Activated T-cell treated with anti-CD3 and anti-CD28 coated beads for 24 hours (primary cell): ENCODE data around the gene WDFY4.

Experiments used
- DNase-seq: peaks from one replicate; pipeline ENCODE4 v3.0.0-alpha.2; 2020; ENCODE audit warnings: low read depth

The WDFY4 gene

DNA sequence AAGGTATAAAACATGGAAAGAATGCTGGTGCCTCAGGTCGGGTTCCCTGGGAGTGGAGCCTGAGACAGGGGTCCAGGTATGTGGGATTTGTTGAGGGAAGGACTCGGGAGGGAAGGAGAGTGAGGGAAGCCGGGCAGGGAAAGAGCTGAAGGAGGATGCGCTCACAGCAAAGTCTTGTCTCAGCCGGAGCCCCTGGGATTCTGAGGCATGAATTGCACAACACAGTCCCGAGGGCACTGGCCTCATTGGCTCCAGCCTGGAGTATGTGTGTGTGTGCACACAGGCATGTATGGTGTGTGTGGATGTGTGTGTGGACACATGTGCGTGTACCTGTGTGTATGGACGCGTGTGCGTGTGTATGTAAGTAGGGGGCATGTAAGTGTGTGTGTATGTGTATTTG, 87.4 kb downstream of the WDFY4 start:
- no peak for DNase-seq

DNA sequence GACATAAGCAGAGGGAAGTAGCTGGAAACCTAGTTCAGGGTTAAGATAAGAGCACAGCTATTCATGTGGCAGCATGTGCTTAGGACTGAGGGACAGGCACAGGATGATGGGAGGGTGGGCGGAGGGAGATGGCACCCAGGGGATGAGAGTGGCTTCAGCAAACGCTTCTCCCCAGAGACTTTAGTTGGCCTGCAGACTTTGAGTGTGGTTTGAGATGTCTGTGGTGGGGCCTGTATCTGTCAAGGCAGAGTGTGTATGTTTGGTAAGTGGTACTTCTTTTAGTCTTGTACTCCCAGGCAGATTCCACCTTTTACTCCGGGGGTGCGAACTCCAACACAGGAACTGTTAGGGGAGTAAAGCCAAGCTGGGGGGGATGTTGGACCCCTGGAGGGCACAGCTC, 88.9 kb downstream of the WDFY4 start:
- DNase-seq = no peak

DNA sequence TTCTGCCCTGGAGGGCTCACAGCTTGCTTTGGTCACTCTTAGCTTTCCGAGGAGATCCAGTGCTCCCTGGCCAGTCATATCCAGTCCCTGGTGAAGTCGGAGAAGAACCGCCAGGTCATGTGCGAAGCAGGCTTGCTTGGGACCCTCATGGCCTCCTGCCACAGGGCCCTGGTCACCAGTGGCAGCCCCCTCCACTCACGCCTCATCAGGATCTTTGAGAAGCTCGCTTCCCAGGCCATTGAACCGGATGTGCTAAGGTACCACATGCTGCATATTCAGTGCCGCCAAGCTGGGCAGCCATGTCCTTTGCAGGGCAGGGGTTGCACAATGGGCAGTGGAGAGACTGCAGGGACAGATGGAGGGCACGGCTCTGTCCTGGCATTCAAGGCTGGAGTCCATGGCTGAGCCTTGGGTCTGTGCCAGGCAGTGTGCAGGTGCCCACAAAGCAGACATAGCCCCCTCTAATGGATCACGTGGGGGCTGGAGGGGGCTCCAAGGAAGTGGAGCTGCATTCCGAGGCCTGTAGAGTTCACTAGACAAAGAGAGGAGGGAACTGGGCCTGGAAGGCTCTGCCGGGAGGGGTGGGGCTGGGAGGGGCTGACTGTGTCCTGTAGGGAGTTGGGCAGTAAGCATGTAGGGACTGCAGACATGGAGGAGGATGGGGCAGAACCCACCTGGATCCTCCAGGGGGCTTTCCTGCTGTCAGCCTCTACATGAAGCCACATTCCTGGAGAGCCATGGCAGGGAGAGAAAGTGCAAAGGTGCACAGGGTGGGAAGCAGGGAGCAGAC, 89.9 kb downstream of the WDFY4 start:
- DNase-seq = no peak

GRCh38 chr10:48775206-48775517, 90.5 kb downstream of the WDFY4 start:
- DNase-seq = no peak

GRCh38 chr10:48776005-48776522, 91.4 kb downstream of the WDFY4 start:
- DNase-seq = no peak

DNA sequence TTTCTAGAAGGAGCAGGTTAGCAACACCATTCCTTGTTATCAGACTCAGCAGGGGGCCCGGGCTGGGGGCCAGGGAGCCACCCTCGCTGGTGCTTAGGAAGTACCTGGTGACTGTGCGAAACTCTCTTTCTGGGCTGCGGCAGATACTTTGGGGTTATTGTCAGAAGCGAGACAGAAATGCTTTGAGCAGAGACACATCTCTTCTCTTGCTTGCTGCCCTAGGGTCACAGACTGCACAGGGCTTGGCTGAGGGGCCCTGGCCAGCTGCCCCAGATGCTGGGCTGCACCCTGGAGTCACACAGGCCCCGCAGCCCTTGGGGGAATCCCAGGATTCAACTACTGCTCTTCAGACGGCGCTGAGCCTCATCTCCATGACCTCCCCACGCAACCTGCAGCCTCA, 91.9 kb downstream of the WDFY4 start:
- no peak for DNase-seq

DNA sequence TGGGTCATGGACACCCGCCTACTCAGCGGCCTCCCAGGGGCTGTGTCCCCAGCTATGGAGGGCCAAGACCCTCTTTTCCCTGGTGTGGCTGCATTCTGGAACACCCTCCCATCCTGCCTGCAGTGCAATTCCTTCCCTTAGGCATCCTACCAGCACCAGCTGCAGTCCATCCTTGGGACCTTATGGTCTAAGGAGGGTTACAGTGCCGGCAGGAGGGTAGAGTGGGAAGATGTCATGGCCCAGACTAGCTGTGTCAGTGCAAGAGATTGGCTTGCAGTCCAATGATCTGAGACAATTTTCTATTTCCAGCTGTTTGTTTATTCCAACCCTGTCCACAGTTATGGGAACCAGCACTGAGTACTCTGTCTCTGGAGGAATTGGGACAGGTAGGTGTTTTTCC, 92.4 kb downstream of the WDFY4 start:
- DNase-seq = no peak

DNA sequence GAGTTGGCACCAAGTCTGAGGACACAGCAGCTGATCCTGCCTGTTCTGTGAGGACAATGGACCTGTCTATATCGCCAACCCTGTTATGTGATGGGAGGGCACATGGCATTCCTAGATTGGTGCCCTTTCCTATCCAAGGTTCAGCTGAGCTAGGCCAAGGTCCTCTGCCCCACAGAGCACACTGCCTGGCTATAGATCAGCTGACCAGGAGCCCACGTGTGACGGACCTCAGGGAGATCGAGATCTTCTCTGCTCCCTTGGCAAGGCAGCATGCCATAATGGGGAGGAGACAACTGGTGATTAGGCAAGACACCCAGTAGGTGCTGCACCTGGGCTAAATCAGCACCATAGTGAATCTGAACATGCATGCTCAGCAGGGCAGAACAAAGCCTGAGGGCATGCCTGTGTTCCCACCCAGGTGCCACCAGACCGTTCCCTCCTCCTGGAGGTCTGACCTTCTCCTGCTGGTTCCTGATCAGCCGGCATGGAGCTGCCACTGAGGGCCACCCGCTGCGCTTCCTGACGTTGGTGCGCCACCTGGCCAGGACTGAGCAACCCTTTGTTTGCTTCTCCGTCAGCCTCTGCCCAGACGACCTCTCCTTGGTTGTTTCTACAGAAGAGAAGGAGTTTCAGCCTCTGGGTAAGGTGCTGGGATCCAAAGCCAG, 93.7 kb downstream of the WDFY4 start:
- DNase-seq = no peak

GRCh38 chr10:48779077-48779476, 94.4 kb downstream of the WDFY4 start:
- no peak for DNase-seq

DNA sequence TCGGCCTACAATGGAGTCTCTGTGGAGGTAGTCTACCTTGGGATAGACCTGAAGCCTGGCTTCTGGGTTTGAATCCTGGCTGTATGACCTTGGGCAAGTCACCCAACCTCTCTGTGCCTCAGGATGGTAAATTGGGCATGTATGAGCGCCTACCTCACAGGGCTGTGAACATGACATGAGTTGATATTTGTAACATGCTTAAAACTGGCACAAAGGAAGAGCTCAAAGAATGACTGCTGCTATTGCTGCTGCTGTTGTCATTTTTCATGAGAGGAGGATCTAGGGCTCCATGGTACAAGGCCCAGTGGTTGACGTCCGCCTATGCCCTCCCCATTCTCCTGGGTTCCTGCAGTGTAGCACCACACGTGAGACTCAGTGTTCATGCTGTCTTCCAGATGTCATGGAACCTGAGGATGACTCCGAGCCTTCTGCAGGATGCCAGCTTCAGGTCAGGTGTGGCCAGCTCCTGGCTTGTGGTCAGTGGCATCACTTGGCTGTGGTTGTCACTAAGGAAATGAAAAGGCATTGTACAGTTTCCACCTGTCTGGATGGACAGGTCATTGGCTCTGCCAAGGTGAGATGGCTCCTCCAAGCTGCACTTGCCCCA, 95.0 kb downstream of the WDFY4 start:
- DNase-seq = no peak

GRCh38 chr10:48780341-48780740, 95.7 kb downstream of the WDFY4 start:
- no peak for DNase-seq

DNA sequence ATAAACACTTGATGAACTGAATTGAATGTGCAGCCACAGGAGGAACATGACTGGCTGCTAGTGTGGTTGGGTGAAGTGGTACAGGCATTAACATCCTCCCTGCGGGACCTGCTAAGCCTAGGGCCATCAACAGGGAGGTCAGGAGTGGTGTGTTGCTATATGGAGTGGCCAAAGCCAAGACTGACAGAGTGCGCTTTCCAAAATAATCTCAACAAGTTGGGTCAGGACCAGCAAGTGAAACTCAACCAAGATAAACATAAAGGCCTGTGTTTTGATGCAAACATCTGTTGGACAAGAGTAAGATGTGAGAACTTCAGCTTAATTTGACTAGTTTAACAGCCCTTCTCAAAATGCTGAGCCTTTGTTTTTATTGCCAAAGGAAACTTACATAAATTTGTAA, 97.7 kb downstream of the WDFY4 start:
- DNase-seq = no peak

DNA sequence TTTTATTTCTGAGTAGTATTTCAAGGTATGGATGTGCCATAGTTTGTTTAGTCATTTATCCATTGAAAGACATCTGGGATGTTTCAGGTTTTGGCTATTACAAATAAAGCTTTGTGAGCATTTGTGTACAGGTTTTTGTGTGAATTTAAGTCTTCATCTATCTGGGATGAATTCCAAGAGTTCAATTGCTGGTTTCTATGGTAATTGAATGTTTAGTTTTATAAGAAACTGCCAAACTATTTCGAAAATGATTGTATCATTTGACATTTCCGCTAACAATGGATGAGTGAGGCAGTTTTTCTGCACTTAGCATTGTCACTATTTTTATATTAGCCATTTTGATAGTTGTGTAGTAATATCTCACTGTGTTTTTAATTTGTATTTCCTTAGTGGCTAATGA, 99.4 kb downstream of the WDFY4 start:
- no peak for DNase-seq

DNA sequence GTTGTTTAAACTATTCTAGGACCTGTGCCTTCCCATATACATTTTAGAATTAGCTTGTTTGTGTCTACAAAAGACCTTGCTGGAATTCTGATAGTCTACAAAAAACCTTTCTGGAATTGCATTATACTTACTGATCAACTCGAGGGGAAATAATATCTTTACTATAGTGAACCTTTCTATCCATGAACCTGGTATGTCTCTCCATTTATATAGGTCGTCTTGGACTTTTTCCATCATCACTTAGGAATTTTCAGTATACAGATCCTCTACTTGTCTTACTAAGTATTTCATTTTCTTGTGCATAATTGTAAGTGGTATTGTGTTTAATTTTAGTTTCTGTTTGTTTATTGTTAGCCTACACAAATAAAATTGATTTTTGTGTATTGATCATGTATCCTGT, 101.1 kb downstream of the WDFY4 start:
- DNase-seq = no peak

DNA sequence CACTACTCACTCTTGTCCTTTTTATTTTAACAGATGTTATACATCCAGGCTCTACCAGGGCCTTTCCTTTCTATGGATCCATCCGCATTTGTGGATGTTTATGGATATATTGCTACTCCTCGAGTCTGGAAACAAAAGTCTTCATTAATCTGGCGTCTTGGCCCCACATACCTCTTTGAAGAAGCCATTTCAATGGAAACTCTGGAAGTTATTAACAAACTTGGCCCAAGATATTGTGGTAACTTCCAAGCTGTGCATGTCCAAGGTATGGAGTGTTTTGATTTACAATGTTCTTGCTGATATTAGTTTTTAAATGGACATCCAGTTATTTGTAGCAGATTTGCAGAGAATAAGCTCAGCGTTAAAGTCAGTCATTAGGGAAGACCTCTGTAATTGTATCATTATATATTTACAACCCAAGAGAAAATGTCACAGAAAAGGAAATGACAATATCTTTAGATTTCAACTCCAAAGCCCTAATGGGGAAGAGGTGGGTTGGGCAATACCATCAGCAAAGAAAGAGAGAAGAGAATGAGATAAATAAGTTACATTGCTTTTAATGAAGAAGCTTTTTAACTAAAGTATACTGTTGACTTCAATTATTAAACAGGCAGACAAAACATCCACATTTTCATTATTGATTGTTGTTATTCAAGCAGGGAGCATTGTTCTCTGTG, 102.1 kb downstream of the WDFY4 start:
- no peak for DNase-seq

- DNase-seq = no peak
Measured at GRCh38 chr10:48788554-48788953, 103.9 kb downstream of the WDFY4 start.

GRCh38 chr10:48789486-48790456, 105.1 kb downstream of the WDFY4 start:
- DNase-seq = no peak

GRCh38 chr10:48790457-48791044, 105.9 kb downstream of the WDFY4 start:
- no peak for DNase-seq

DNA sequence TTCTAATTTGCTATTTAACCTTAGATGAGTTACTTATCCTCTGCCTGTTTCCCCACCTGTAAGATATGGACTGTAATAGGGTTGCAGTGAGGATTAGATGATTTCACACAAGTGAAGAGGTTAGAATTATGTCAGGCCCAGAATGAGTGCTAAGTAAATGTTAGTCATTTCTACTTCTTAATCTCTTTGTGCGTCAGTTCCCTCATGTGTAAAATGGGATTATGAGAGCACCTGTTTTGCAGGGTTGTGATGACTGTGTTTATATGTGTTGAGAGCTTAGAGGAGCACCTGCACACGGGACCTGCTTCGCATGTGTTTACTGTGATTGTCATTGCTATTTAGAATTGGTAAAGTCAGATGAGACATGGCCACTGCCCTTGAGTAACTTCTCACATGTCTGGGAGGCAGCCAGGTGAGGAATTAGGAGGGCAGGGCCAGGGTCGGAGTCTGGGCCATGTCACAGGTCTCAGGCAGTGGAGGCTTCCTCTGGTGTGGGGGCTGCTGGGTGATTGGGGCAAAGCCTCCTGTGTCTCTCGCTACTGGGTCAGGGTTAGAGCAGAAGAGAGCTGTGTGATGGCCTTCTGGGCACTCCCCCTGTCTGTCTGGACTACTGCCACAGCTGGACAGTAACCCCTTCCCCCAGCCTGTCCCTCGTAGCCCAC, 106.7 kb downstream of the WDFY4 start:
- DNase-seq = no peak

- no peak for DNase-seq
Measured at GRCh38 chr10:48792121-48792520, 107.4 kb downstream of the WDFY4 start.

DNA sequence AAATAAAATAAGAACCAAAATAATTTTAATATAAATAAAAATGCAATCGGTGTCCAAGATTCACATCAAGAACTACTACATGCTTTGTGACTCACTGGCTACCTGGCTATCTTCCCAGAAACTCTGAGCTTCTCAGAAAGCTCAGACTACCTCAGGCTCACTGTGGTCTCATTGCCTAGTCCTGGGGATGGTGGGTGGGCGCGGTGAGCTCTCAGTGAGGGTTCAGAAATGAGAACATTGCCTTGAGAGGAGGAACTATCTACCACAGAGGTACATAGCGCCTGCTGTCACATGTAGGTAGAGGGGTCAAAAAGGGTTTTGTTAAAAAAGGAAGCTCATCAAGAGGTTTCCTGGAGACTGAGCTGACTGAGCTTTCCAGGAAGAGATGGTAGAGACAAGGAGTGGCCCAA, 108.0 kb downstream of the WDFY4 start:
- DNase-seq = no peak
